T-cell (primary cell): ENCODE data around the gene PSME2. TPM values are rescaled to one million over a fixed set of nuclear protein-coding genes. Genes with fewer than 3 reads are reported as not detected.
A peak's percentile ranks its signal among the peaks of the same experiment; 100 is the strongest.

Experiments
- ATAC-seq, 4 experiments: fragments of 200-7000 bp in 3 of 4; fragments of 150-1000 bp in 1 of 4; cut with Tn5 transposase; replicated peaks in 1 of 4; 1 replicate in 3 of 4; 2 replicates in 1 of 4; pipeline ENCODE4 v1.10.0; 2021; ENCODE audit warnings: moderate library complexity in 3 of 4, mild to moderate bottlenecking in 2 of 4, moderate number of reproducible peaks in 1 of 4
- CTCF ChIA-PET, 2 donors: fragments of 300-600 bp; sonication (Branson Sonifier 250); formaldehyde crosslinking; loops; one replicate each; lab custom pipeline; 2022; ENCODE audit warnings: antibody characterized with exemption in 2 of 2; lab: Charles Lee
- POLR2A ChIA-PET, 2 donors: fragments of 300-600 bp; sonication (Branson Sonifier 250); formaldehyde crosslinking; loops; one replicate each; lab custom pipeline; 2022; ENCODE audit warnings: antibody characterized with exemption in 2 of 2; lab: Charles Lee
- DNase-seq, 35 experiments: peaks; one replicate each; pipeline versions ENCODE4 v3.0.0 to v3.0.0-alpha.2; 2013 to 2023
- H3K27ac ChIP-seq: one replicate; pipeline ENCODE4 v1.5.1; 2013; ENCODE audit warnings: low read length
- H3K27me3 ChIP-seq, 2 experiments: replicated peaks in 1 of 2; 1 replicate in 1 of 2; 2 replicates in 1 of 2; pipeline versions ENCODE4 v1.6.1 to v1.7.0; 2013; ENCODE audit warnings: low read length in 1 of 2, mixed read lengths in 1 of 2; ENCODE audit not compliant: control insufficient read depth in 2 of 2, insufficient read depth in 2 of 2; ENCODE audit errors: extremely low read depth in 1 of 2
- H3K36me3 ChIP-seq, 2 donors: 1 replicate in 1 of 2; 2 replicates in 1 of 2; pipeline versions ENCODE4 v1.6.1 to v1.7.0; 2013; ENCODE audit warnings: low read length in 1 of 2; ENCODE audit not compliant: control insufficient read depth in 2 of 2, insufficient read depth in 1 of 2; ENCODE audit errors: extremely low read depth in 1 of 2
- H3K4me1 ChIP-seq, 2 experiments: 1 replicate in 1 of 2; 2 replicates in 1 of 2; pipeline versions ENCODE4 v1.6.1 to v1.7.0; 2013; ENCODE audit warnings: low read length in 2 of 2, mixed read lengths in 1 of 2; ENCODE audit not compliant: insufficient read depth in 2 of 2, control insufficient read depth in 1 of 2; ENCODE audit errors: extremely low read depth in 1 of 2
- H3K4me3 ChIP-seq, 2 donors: 1 replicate in 1 of 2; 2 replicates in 1 of 2; pipeline versions ENCODE4 v1.5.1 to v1.7.0; 2013; ENCODE audit warnings: mild to moderate bottlenecking in 2 of 2, low read length in 1 of 2, moderate library complexity in 1 of 2; ENCODE audit not compliant: control insufficient read depth in 1 of 2; ENCODE audit errors: extremely low read depth in 1 of 2
- H3K9me3 ChIP-seq: 2 replicates; pipeline ENCODE4 v1.7.0; 2013
- H3K27ac Mint-ChIP-seq, 2 donors: one replicate each; pipeline ENCODE4 v1.8.0; 2020 to 2021; ENCODE audit warnings: mild to moderate bottlenecking in 2 of 2, mixed read lengths in 2 of 2
- H3K27me3 Mint-ChIP-seq, 2 donors: one replicate each; pipeline ENCODE4 v1.8.0; 2021 to 2022; ENCODE audit warnings: mixed read lengths in 2 of 2
- H3K36me3 Mint-ChIP-seq: one replicate; pipeline ENCODE4 v1.8.0; 2021; ENCODE audit warnings: mixed read lengths
- H3K4me1 Mint-ChIP-seq, 3 donors: one replicate each; pipeline ENCODE4 v1.8.0; 2020 to 2022; ENCODE audit warnings: mixed read lengths in 3 of 3, mild to moderate bottlenecking in 1 of 3
- H3K4me3 Mint-ChIP-seq, 3 donors: one replicate each; pipeline ENCODE4 v1.8.0; 2020 to 2022; ENCODE audit warnings: mild to moderate bottlenecking in 3 of 3, mixed read lengths in 3 of 3, moderate library complexity in 3 of 3
- H3K9me3 Mint-ChIP-seq, 3 donors: one replicate each; pipeline ENCODE4 v1.8.0; 2020 to 2022; ENCODE audit warnings: mixed read lengths in 3 of 3
- WGBS: methylation state at CpG from one replicate; pipeline ENCODE4 v1.1.5; 2013; ENCODE audit warnings: missing lambda C conversion rate; ENCODE audit not compliant: insufficient coverage; 5-methylcytosine and 5-hydroxymethylcytosine counted together
- total RNA-seq, 35 experiments: library from RNA in 6 of 35; stranded (reverse) in 6 of 35; fragments of 120-200 nt in 1 of 35; gene quantifications; one replicate each; pipeline versions ENCODE4 v1.2.1 to v1.2.4 and lab custom pipeline; 2013 to 2026

The PSME2 gene
- total RNA-seq, 5 donors from 2014 or later (not counting 1 experiment from before 2014, with no cell fraction given): 130 to 192 (median 159) TPM

DNA sequence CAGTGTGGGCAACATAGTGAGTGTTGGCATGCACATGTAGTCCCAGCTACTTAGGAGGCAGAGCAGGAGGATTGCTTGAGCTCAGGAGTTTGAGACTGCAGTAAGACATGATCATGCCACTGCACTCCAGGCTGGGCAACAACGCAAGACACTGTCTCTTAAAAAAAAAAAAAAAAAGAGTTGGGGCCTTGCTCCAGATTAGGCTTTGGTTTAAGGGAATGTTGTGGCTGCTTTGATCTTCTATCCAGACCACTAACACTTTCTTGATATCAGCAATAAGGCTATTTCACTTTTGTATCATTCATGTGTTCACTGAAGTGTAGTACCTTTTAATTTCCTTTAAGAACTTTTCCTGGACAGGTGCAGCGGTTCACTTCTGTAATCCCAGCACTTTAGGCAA is 18.7 kb downstream of the PSME2 start:
- no peak for ATAC-seq
- DNase-seq: no peak
- Histone ChIP-seq H3K4me1 (peaks cover 3 to 12% of the 10 kb centered on the region in 2 experiments), H3K4me3 (no peak overlapping the region), H3K27me3 (no peaks in the 10 kb centered on the region), H3K9me3 (no peaks in the 10 kb centered on the region), H3K27ac (no peak overlapping the region), H3K36me3 (peaks cover 3 to 18% of the 10 kb centered on the region in 2 donors)
- H3K9me3 Mint-ChIP-seq: no peaks in the 10 kb centered on the region
- 89% methylated on average over 1 of the region's 2 CpGs for WGBS
- H3K27me3 Mint-ChIP-seq: no peaks in the 10 kb centered on the region
- H3K27ac Mint-ChIP-seq: no peak overlapping the region
- peaks cover 16% of the 10 kb centered on the region for H3K36me3 Mint-ChIP-seq
- ChIA-PET POLR2A (interaction anchor here (0.7 to 0.8 kb wide), 3 partner anchors 10 to 19 kb away, joined by 5 to 7 read pairs (median 6); no protein-coding TSS in a partner anchor), CTCF (interaction anchor here in 1 of 2 donors (0.6 kb wide), 1 partner anchor 537 kb away, joined by 12 read pairs; no protein-coding TSS in a partner anchor)
- H3K4me3 Mint-ChIP-seq: no peak overlapping the region
- H3K4me1 Mint-ChIP-seq: peaks cover 11 to 19% (median 15%) of the 10 kb centered on the region in 3 donors

DNA sequence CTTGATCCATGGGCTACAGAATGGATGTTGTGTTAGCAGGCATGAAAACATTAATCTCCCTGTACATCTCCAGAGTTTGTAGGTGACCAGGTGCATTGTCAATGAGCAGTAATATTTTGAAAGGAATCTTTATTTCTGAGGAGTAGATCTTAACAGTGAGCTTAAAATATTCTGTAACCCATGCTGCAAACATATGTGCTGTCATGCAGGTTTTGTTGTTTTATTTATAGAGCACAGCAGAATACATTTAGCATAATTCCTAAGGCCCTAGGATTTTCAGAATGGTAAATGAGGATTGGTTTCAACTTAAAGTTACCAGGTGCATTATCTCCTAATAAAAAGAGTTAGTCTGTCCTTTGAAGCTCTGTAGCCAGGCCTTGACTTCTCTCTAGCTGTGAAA is 19.5 kb downstream of the PSME2 start:
- no peaks in the 10 kb centered on the region for H3K9me3 Mint-ChIP-seq
- Histone ChIP-seq H3K27me3 (no peaks in the 10 kb centered on the region), H3K4me1 (peaks cover 2 to 5% of the 10 kb centered on the region in 2 experiments), H3K9me3 (no peaks in the 10 kb centered on the region), H3K36me3 (peaks cover 3 to 25% of the 10 kb centered on the region in 2 donors), H3K4me3 (no peak overlapping the region), H3K27ac (no peak overlapping the region)
- no peaks in the 10 kb centered on the region for H3K27me3 Mint-ChIP-seq
- DNase-seq (no peak), ATAC-seq (no peak)
- H3K36me3 Mint-ChIP-seq: peaks cover 19% of the 10 kb centered on the region
- CTCF ChIA-PET: interaction anchor here in 1 of 2 donors (0.6 kb wide), 1 partner anchor 537 kb away, joined by 12 read pairs; no protein-coding TSS in a partner anchor
- no peak overlapping the region for H3K27ac Mint-ChIP-seq
- POLR2A ChIA-PET: interaction anchor here (0.7 to 2.0 kb wide), 6 partner anchors 9 to 949 kb away, joined by 5 to 11 read pairs (median 6); partner anchors contain the start of genes DCAF11 (in 1 of the 2) and NRL (in 1 of the 2)
- peaks cover 4 to 12% (median 7%) of the 10 kb centered on the region in 3 donors for H3K4me1 Mint-ChIP-seq
- H3K4me3 Mint-ChIP-seq: no peak overlapping the region

DNA sequence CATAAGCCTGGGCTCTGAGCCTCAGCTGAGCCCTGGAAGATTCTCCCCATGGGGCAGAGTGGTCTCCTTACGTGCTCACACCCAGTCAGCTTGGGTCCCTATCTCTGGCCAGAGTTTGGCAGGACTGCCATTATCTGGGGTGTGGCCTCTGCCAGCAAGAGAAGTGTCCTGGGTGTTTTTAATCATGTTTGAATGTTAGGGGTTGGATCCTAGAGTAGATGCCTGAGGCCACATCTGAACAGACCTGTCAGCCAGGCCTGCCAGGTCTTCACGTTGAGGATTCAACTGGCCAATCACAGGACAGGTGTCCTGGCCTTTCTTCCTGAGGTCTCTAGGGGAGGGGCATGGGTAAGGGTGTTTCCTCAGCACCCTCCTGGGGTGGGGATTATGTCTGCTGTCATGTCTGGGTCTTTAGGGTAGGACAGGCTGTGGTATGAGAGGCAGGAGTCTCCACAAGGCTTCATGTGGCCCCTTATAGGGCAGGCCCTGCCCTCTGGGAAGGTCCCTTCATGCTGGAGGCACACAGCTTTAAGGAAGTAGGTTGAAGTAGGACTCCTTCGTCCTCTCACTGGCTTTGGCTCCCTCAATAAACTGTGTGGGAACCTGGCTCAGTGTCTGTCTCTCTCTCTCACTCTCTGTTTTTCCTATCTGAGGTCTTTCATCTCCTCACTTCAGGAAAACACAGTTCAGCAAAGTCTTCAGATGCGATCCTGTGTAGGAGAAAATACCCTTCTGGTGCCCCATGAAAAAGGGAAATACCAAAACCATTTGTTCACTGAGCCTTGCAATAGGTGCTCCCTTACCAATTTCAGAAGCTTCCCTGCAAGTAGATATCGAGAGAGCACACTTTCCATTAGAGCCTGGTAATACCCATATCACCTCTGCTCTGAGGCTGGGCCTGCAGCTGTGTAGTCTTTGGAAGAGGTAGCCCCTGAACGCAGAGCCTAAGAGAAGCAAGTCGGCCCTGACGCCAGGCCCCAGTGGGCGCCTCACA is 22.7 kb downstream of the PSME2 start:
- H3K4me1 Mint-ChIP-seq: peaks cover 0 to 3% (median 2%) of the 10 kb centered on the region in 3 donors
- H3K9me3 ChIP-seq: no peaks in the 10 kb centered on the region
- H3K36me3 Mint-ChIP-seq: peaks cover 41% of the 10 kb centered on the region
- H3K27ac Mint-ChIP-seq: peak overlapping the region in 1 of 2 donors; percentile 22
- H3K4me3 ChIP-seq: no peak overlapping the region
- ATAC-seq (peak in 2 of 4 experiments; percentile 16 to 22), DNase-seq (no peak)
- H3K27me3 ChIP-seq: no peaks in the 10 kb centered on the region
- H3K4me3 Mint-ChIP-seq: no peak overlapping the region
- H3K27me3 Mint-ChIP-seq: no peaks in the 10 kb centered on the region
- no peak overlapping the region for H3K27ac ChIP-seq
- POLR2A ChIA-PET: interaction anchor here in 1 of 2 donors (0.6 to 1.1 kb wide), 2 partner anchors 9 to 103 kb away, joined by 3 read pairs; partner anchors contain the start of genes DCAF11 and NRL
- no peaks in the 10 kb centered on the region for H3K9me3 Mint-ChIP-seq
- 90% methylated on average over 6 of the region's 9 CpGs for WGBS
- H3K36me3 ChIP-seq: peaks cover 3 to 56% of the 10 kb centered on the region in 2 donors
- CTCF ChIA-PET: no interaction called here
- no peaks in the 10 kb centered on the region for H3K4me1 ChIP-seq

- Mint-ChIP-seq H3K27ac (peak overlapping the region in 1 of 2 donors; percentile 22), H3K27me3 (no peaks in the 10 kb centered on the region), H3K4me1 (peaks cover 3 to 9% (median 7%) of the 10 kb centered on the region in 3 donors), H3K4me3 (no peak overlapping the region), H3K36me3 (peaks cover 49% of the 10 kb centered on the region), H3K9me3 (no peaks in the 10 kb centered on the region)
- ATAC-seq: peak in 1 of 4 experiments; percentile 7
- Histone ChIP-seq H3K36me3 (peaks cover 3 to 65% of the 10 kb centered on the region in 2 donors), H3K27me3 (no peaks in the 10 kb centered on the region), H3K4me3 (no peak overlapping the region), H3K4me1 (no peaks in the 10 kb centered on the region), H3K9me3 (no peaks in the 10 kb centered on the region), H3K27ac (no peak overlapping the region)
- WGBS: 97% methylated on average over 5 of the region's 8 CpGs
- POLR2A ChIA-PET: interaction anchor here (0.9 to 1.1 kb wide), 4 partner anchors 8 to 301 kb away, joined by 3 to 4 read pairs (median 3); partner anchors contain the start of genes DCAF11 (in 1 of the 2), NRL (in 1 of the 2) and PSME1 (in 1 of the 2)
- CTCF ChIA-PET: interaction anchor here in 1 of 2 donors (1.7 kb wide), 1 partner anchor 14 kb away, joined by 6 read pairs; no protein-coding TSS in a partner anchor
- DNase-seq: no peak
Observed at GRCh38 chr14:24122898-24123297, 23.5 kb downstream of the PSME2 start.

GRCh38 chr14:24122416-24122815 is 24.0 kb downstream of the PSME2 start:
- H3K27ac ChIP-seq: no peak overlapping the region
- peak overlapping the region in 1 of 2 donors; percentile 9 for H3K27ac Mint-ChIP-seq
- CTCF ChIA-PET: interaction anchor here in 1 of 2 donors (0.7 to 1.7 kb wide), 2 partner anchors 14 to 521 kb away, joined by 3 to 6 read pairs; no protein-coding TSS in a partner anchor
- no peaks in the 10 kb centered on the region for H3K27me3 ChIP-seq
- peaks cover 3 to 69% of the 10 kb centered on the region in 2 donors for H3K36me3 ChIP-seq
- POLR2A ChIA-PET: interaction anchor here (0.7 to 1.0 kb wide), 5 partner anchors 11 to 301 kb away, joined by 3 to 6 read pairs (median 4); partner anchors contain the start of gene PSME1 (in 1 of the 2)
- no peaks in the 10 kb centered on the region for H3K9me3 ChIP-seq
- no peaks in the 10 kb centered on the region for H3K9me3 Mint-ChIP-seq
- H3K36me3 Mint-ChIP-seq: peaks cover 54% of the 10 kb centered on the region
- no peak overlapping the region for H3K4me3 ChIP-seq
- H3K4me1 Mint-ChIP-seq: peaks cover 7 to 13% (median 7%) of the 10 kb centered on the region in 3 donors
- H3K4me1 ChIP-seq: peaks cover 0 to 2% of the 10 kb centered on the region in 2 experiments
- ATAC-seq (peak in 1 of 4 experiments; percentile 8), DNase-seq (no peak)
- no peaks in the 10 kb centered on the region for H3K27me3 Mint-ChIP-seq
- H3K4me3 Mint-ChIP-seq: no peak overlapping the region
- 93% methylated on average over 4 of the region's 4 CpGs for WGBS

GRCh38 chr14:24121210-24121609 is 25.2 kb downstream of the PSME2 start:
- Histone ChIP-seq H3K36me3 (peaks cover 3 to 80% of the 10 kb centered on the region in 2 donors), H3K4me3 (no peak overlapping the region), H3K4me1 (peaks cover 6 to 14% of the 10 kb centered on the region in 2 experiments), H3K27me3 (no peaks in the 10 kb centered on the region), H3K9me3 (no peaks in the 10 kb centered on the region), H3K27ac (no peak overlapping the region)
- Mint-ChIP-seq H3K36me3 (peaks cover 61% of the 10 kb centered on the region), H3K4me1 (peaks cover 17 to 25% (median 18%) of the 10 kb centered on the region in 3 donors), H3K4me3 (no peak overlapping the region), H3K27ac (no peak overlapping the region), H3K9me3 (no peaks in the 10 kb centered on the region), H3K27me3 (no peaks in the 10 kb centered on the region)
- no peak for DNase-seq
- no peak for ATAC-seq
- POLR2A ChIA-PET: no interaction called here
- CTCF ChIA-PET: interaction anchor here in 1 of 2 donors (1.7 kb wide), 1 partner anchor 13 kb away, joined by 6 read pairs; no protein-coding TSS in a partner anchor
- WGBS: 90% methylated on average over 3 of the region's 8 CpGs
